Germinal center (tissue), 1 donor: ENCODE results near the gene TSN.
"Not testable (repeated sequence)": the region's sequence is repeated elsewhere in the genome, so short reads cannot be mapped to it uniquely, and the experiment has no call there.

Experiments
- DNase-seq: peaks from one replicate; pipeline ENCODE4 v3.0.0; 2012; ENCODE audit warnings: mixed read lengths, low spot score

Gene TSN

DNA sequence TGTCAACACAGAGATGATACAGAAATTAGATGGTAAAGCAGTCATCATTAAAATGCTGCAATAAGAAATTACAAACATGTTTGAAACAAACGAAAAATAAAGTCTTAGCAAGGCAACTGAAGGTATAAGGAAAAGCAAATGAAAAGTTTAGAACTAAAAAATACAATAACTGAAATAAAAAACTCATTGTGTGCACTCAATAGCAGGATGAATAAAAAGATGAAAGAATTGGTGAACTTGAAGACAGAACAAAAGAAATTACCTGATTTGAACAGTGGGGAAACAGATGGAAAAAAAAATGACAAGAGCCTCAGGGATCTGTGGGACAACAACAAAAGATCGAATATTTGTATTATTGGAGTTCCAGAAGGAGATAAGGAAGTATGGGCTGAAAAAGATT is 46.5 kb downstream of the TSN start:
- no peak for DNase-seq

DNA sequence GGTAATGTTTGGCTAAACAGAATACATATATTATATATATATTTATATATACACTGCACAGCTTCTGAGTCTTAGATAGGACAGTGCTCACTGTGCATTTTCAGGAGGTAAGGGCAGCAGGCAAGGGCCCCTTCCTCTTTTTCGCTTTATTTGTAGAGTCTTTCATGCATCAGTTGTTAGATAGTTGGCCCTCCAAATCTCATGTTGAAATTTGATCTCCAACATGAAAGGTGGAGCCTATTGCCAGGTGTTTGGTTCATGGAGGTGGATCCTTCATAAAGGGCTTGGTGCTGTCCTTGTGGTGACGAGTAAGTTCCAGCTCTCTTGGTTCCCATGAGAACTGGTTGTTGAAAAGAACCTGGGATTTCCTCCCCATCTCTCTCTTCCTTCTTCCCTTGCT is 48.1 kb downstream of the TSN start:
- no peak for DNase-seq

DNA sequence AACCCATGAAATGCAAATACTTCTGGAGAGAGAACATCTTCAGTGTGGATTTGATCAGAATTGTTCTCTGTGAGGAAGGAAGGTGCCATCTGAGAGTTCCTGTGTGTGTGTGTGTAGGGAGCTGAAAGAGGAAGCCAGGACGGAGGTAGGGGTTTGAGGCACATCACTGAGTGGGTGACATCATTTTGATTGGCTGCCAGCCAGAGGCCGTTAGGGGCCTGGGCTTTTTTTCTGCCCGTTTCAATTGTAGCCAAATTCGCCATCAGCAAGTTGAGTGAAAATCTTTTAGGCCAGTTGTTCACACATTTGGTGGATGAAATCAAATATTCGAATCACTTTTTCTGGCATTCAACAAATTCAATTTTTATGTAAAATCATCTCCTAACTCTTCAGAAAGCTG is 48.9 kb downstream of the TSN start:
- DNase-seq: peak; percentile 72

DNA sequence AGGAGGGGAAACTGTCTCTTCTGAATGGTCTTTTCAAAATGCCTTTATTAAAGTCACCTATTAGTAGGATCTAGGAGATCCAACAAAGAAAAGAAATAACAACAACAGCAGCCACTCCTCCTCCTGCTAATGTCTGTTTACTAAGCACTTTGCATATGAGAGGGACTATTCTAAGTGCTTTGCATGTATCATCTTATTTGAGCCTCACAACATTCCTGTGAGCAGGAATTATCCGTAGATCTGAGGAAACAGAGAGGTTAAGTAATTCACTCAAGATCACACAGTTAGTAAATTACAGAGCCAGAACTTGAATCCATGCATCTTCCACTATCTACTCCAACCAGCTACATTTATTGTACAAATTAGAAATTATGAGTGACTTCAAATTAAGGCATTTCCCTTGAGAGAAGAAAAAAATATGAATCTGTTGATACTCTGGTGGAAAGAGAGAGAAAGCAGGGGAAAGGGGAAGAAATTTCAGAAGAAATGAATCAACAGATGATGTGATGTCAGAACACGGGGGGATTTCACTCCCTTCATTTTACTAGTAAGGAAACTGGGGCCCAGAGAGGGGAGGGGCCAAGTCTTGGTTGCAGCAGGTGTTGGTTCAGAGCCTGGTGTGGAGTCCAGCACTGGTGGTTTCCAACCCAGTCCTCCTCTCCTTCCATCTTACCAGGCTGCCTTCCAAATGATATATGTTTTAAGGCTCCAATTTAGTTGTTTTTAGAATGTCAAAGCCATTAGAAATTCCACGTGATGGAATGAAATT is 49.7 kb downstream of the TSN start:
- DNase-seq: no peak

DNA sequence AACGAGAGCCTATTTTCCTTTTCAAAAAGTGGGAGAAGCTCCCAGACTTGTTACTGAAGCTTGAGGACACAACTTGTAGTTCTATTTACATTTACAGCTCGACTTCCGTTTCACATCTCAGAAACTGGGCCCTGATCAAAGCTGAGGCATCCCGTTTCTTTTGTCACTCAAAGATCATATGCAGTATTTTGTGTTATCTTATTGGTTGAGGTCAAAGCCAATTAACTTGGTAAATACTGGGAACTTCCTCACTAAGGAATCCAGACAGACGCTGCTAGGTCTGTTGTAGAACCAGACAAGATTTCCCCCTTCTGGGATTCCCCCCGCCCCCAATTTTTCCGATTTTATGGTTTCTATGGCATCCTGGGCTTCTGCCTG is 50.3 kb downstream of the TSN start:
- no peak for DNase-seq

DNA sequence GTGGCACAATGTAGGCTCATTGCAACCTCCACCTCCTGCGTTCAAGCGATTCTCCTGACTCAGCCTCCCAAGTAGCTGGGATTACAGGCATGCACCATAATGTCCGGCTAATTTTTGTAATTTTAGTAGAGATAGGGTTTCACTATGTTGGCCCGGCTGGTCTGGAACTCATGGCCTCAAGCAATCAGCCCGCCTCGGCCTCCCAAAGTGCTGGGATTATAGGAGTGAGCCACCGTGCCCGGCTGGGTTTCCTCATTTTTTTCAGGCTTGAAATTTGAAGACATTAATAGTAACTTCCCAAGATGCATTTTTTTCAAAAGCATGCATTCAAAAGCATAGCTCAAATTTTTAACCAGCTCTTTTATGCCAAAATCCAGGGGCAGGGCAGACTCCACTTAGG is 52.3 kb downstream of the TSN start:
- DNase-seq: not testable (repeated sequence)

DNA sequence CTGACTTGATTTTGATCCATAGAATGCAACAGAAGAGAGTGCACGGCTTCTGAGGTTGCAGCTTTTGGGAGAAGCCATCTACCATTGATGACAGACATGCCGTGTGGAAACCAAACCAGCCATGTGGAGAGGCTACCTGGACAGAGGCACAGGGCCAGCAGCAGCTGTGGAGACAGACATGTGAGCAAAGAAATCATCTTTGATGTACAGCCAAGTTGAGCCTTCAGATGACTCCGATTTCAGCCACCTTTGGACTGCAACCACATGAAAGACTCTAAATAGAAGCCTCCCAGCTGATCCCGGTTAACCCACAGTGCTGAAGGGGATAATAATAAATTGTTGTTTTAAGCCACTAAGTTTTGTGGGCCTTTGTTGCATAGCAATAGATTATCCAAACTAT is 54.2 kb downstream of the TSN start:
- DNase-seq: no peak

DNA sequence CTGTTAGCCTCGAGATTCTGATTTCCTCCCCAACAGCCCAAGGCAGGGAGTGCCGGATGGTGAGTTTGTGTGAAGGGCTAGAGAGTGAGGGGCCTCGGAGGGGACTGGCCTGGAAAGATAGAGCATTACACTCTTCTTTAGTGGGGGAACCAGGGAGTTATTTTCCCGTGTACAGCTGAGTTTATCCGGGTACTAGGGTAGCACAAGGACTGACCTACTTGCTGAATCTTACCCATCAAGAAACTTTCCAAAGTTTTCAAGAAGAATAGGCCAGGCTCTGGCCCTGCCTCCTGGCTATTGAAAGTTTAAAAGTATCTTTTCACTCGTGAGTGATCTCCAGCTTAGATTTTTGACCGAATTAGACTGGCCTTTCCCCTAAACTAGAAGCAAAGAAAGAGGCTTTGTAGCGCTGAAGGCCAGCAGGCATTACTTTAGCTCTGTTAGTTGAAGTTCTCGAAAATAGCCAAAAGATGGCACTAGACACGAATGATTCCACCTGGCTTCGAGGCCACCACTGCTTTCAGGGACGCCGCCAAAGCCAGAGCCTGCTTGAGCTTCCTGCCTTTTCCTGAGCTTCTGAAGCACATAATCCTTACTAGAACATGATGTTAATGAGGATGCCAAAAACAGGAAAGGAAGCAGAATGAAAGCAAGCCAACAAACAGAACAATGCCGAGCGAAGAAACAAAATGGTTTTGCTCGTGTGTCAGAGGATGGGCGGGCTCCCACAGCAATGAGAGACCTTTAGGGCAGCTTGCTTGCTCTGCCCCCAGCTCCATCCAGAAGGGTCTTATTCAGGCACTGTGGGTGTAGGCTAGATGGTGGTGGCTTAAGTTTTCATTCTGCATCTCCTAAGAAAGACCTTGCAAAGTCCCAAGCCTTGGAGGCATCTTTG is 55.8 kb downstream of the TSN start:
- DNase-seq: peak; percentile 33

DNA sequence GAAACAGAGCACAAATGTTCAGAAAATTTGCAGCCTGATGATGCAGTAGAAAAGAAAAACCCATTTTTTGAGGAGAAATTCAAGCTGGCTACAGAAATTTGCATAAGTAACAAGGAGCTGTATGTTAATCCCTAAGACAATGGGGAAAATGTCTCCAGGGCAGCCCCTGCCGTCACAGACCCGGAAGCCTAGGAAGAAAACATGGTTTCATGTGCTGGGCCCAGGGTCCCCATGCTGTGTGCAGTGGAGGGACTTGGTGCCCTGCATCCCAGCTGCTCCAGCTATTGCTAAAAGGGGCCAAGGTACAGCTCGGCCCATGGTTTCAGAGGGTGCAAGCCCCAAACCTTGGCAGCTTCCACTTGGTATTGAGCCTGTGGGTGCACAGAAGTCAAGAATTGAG is 57.6 kb downstream of the TSN start:
- not testable (repeated sequence) for DNase-seq

DNA sequence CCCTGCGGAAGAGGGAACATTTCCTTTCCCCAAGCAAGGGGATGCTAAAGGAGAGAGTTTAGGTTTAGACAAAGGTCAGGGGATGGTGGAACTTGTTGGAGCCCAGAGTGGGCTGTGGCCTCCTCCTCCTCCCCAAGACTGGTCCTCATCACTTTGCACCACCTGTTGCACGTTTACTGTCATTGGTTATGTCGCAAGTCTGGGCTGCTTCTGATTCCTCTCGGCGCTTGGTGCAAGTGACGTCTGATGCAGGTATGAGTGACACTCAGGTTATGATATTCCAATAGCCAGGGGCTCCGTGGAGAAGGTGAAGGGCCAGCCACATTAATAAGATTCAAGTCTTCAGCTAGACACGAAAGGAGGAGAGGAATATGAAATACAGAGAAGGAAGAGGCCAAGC is 59.8 kb downstream of the TSN start:
- DNase-seq: no peak

DNA sequence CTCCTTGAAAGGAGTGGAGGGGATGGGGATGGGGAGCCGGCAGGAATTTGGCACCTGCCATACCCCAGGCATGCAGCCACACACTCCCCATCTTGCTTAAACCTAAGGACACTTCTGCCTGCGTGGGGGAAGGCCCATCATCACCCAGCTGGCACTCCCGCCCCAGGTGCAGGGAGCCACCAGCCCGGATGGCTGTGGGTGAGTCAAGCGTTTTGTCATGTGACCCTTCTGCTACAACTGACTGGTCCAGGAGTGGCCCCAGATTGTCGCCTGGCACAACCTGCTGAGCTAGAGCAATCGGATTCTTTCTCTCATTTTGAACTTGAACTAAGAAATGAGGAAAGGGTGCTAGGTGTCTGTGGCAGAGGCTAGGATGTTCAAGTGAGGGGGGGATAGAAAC is 61.3 kb downstream of the TSN start:
- peak; percentile 26 for DNase-seq

DNA sequence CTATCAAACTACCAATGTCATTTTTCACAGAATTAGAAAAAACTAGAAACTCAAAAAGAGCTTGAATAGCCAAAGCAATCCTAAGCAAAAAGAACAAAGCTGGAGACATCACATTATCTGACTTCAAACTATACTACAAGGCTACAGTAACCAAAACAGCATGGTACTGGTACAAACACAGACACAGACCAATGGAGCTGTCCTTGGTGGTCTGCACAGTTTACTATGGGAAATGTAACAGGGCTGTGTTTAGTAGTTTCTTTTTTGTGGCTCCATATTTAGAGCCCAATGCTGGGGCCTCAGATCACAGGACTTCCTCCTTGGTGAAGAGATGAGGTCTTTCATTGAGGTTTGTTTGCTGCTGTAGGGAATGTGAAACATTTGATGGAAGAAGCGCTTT is 61.9 kb downstream of the TSN start:
- not testable (repeated sequence) for DNase-seq
